H1 (cell line): ENCODE measurements around the gene GLG1. TPM values are rescaled to one million over a fixed set of nuclear protein-coding genes. Genes with fewer than 3 reads are reported as not detected.

Experiments
- ASH2L ChIP-seq: fragments of 200-600, 300-600 bp; sonication (generic); IDR thresholded peaks from one replicate; pipeline ENCODE4 v1.7.1; 2017; ENCODE audit warnings: low read length
- ATF3 ChIP-seq: IDR thresholded peaks from 2 replicates; pipeline ENCODE4 v1.6.1; 2011; ENCODE audit warnings: low read depth, mild to moderate bottlenecking, low read length; ENCODE audit not compliant: insufficient read depth
- BACH1 ChIP-seq: IDR thresholded peaks from 2 replicates; pipeline ENCODE4 v1.6.1; 2012; ENCODE audit warnings: low read length, improper control_type of control experiment
- BRCA1 ChIP-seq: IDR thresholded peaks from 2 replicates; pipeline ENCODE4 v1.6.1; 2012; ENCODE audit warnings: low read depth, low read length, improper control_type of control experiment
- CHD2 ChIP-seq: IDR thresholded peaks from 2 replicates; pipeline ENCODE4 v1.6.1; 2012; ENCODE audit warnings: low read length, improper control_type of control experiment
- CTBP2 ChIP-seq: IDR thresholded peaks from 2 replicates; pipeline ENCODE4 v1.7.0; 2011; ENCODE audit warnings: borderline replicate concordance, mild to moderate bottlenecking, moderate library complexity, mixed read lengths, low read length; ENCODE audit not compliant: insufficient read depth, insufficient read length
- GABPA ChIP-seq: IDR thresholded peaks from 2 replicates; pipeline ENCODE4 v1.6.1; 2011; ENCODE audit warnings: mild to moderate bottlenecking, low read length, moderate library complexity, borderline replicate concordance; ENCODE audit not compliant: insufficient read depth
- HDAC2 ChIP-seq, 2 experiments: fragments of 300-600 bp in 1 of 2; sonication (generic) in 1 of 2; IDR thresholded peaks; 2 replicates each; pipeline ENCODE4 v1.6.1; 2011 to 2012; ENCODE audit warnings: low read depth in 2 of 2, low read length in 2 of 2, mild to moderate bottlenecking in 2 of 2, moderate library complexity in 2 of 2, borderline replicate concordance in 1 of 2, inconsistent platforms in 1 of 2
- HDAC6 ChIP-seq: IDR thresholded peaks from one replicate; pipeline ENCODE4 v1.7.1; 2012; ENCODE audit warnings: low read depth, mild to moderate bottlenecking, inconsistent platforms, low read length, moderate library complexity
- JUND ChIP-seq: IDR thresholded peaks from 2 replicates; pipeline ENCODE4 v1.6.1; 2011; ENCODE audit warnings: mild to moderate bottlenecking, improper control_type of control experiment, low read length
- KDM1A ChIP-seq: fragments of 200-600, 300-600 bp; sonication (generic); IDR thresholded peaks from 2 replicates; pipeline ENCODE4 v1.7.1; 2016; ENCODE audit warnings: mild to moderate bottlenecking, low read length, borderline replicate concordance
- KDM5A ChIP-seq: fragments of 200-600 bp; IDR thresholded peaks from 2 replicates; pipeline ENCODE4 v1.7.1; 2012; ENCODE audit warnings: mild to moderate bottlenecking, low read length, inconsistent platforms, mixed read lengths
- MAFK ChIP-seq: IDR thresholded peaks from 2 replicates; pipeline ENCODE4 v1.6.1; 2012; ENCODE audit warnings: low read depth, mild to moderate bottlenecking, improper control_type of control experiment, low read length
- MAX ChIP-seq: IDR thresholded peaks from 2 replicates; pipeline ENCODE4 v1.6.1; 2012; ENCODE audit warnings: inconsistent platforms
- NRF1 ChIP-seq: IDR thresholded peaks from 2 replicates; pipeline ENCODE4 v1.6.1; 2011; ENCODE audit warnings: mild to moderate bottlenecking, low read depth, low read length, improper control_type of control experiment
- SIN3A ChIP-seq, 2 experiments: IDR thresholded peaks in 1 of 2; conservative IDR thresholded peaks in 1 of 2; 2 replicates each; pipeline ENCODE4 v1.6.1; 2011 to 2012; ENCODE audit warnings: low read length in 2 of 2, improper control_type of control experiment in 1 of 2, low read depth in 1 of 2, mild to moderate bottlenecking in 1 of 2
- SIRT6 ChIP-seq: IDR thresholded peaks from one replicate; pipeline ENCODE4 v1.7.1; 2012; ENCODE audit warnings: low read length, inconsistent platforms
- SP2 ChIP-seq: IDR thresholded peaks from 2 replicates; pipeline ENCODE4 v1.6.1; 2012; ENCODE audit warnings: mild to moderate bottlenecking, low read length, inconsistent platforms
- TAF1 ChIP-seq: IDR thresholded peaks from 2 replicates; pipeline ENCODE4 v1.6.1; 2011; ENCODE audit warnings: mild to moderate bottlenecking, low read depth, low read length
- TCF12 ChIP-seq: IDR thresholded peaks from 2 replicates; pipeline ENCODE4 v1.6.1; 2011; ENCODE audit warnings: low read depth, mild to moderate bottlenecking, low read length
- USF2 ChIP-seq: IDR thresholded peaks from 2 replicates; pipeline ENCODE4 v1.6.1; 2011; ENCODE audit warnings: low read length, improper control_type of control experiment
- ZNF274 ChIP-seq: IDR thresholded peaks from 2 replicates; pipeline ENCODE4 v1.7.0; 2012; ENCODE audit warnings: low read length, borderline replicate concordance; ENCODE audit errors: extremely low read depth
- polyA plus RNA-seq, 7 experiments: library from polyadenylated mRNA; depleted of rRNA in 3 of 7; stranded (reverse) in 5 of 7; unstranded in 2 of 7; fragments of >200 nt in 5 of 7; fragments of 200-250 nt in 2 of 7; gene quantifications; 1 replicate in 5 of 7; 2 replicates in 1 of 7; 4 replicates in 1 of 7; pipeline versions ENCODE4 v1.2.1 to v1.2.3, GENCODE V29; 2011 to 2013; ENCODE audit warnings: missing spikeins in 2 of 7, mixed read lengths in 2 of 7
- total RNA-seq: library from RNA; stranded (reverse); fragmentation: NEBNext Ultra II Directional; extraction: Animal tissue kit (Norgen Biotek cat#: 25700); gene quantifications from 2 replicates; pipeline ENCODE4 v1.2.1, GENCODE V29; 2021

Gene GLG1
- total and polyA plus RNA-seq, 2 of the 8 experiments (the other 6 are each of a cell fraction or from before 2014, with no cell fraction given) = 53.4 to 139 TPM

- 0 out of 4 replicates have a peak, but pooled peaks of 1 of the 2 experiments have one; percentile 77 for TF ChIP-seq HDAC2 (IDR thresholded peaks at IDR 0.05; ENCODE audit: borderline replicate concordance in 1 of 2, low read depth in 2 of 2, low read length in 2 of 2)
- TF ChIP-seq BACH1 = no peak
- TF ChIP-seq NRF1 = no peak
- no peak for TF ChIP-seq CHD2
- no peak for TF ChIP-seq BRCA1
- TF ChIP-seq KDM1A = 0 out of 2 replicates have a peak, but pooled peaks have one; percentile 49
- no peak for TF ChIP-seq SIRT6
- peak in 1 of 2 experiments; percentile 2; a peak in 1 of 4 replicates for TF ChIP-seq SIN3A (conservative IDR thresholded peaks at IDR 0.05 in 1 of 2, IDR thresholded peaks at IDR 0.05 in 1 of 2; ENCODE audit: low read depth in 1 of 2, low read length in 2 of 2)
- no peak for TF ChIP-seq GABPA
- TF ChIP-seq KDM5A = peak; percentile 81
- no peak for TF ChIP-seq USF2
- 0 out of 2 replicates have a peak, but pooled peaks have one; percentile 59 for TF ChIP-seq TCF12
- TF ChIP-seq MAX = peak; percentile 75
- TF ChIP-seq CTBP2 = no peak
- peak; percentile 99 for TF ChIP-seq ASH2L
- peak; percentile 92 for TF ChIP-seq TAF1
- TF ChIP-seq SP2 = no peak
- no peak for TF ChIP-seq JUND
- TF ChIP-seq ZNF274 = no peak
- TF ChIP-seq ATF3 = no peak
- TF ChIP-seq HDAC6 = no peak
- no peak for TF ChIP-seq MAFK
Measured at GRCh38 chr16:74606521-74607309, at the start of gene GLG1 (continued).
